ENCODE results near the gene PHGDH. TPM values are rescaled to one million over a fixed set of nuclear protein-coding genes. Genes with fewer than 3 reads are reported as not detected.
"Not testable (repeated sequence)": the region's sequence is repeated elsewhere in the genome, so short reads cannot be mapped to it uniquely, and the experiment has no call there.

PHGDH gene
- total and polyA plus RNA-seq, 5 donors, result 11.9 to 43.1 (median 20.3) TPM

DNA sequence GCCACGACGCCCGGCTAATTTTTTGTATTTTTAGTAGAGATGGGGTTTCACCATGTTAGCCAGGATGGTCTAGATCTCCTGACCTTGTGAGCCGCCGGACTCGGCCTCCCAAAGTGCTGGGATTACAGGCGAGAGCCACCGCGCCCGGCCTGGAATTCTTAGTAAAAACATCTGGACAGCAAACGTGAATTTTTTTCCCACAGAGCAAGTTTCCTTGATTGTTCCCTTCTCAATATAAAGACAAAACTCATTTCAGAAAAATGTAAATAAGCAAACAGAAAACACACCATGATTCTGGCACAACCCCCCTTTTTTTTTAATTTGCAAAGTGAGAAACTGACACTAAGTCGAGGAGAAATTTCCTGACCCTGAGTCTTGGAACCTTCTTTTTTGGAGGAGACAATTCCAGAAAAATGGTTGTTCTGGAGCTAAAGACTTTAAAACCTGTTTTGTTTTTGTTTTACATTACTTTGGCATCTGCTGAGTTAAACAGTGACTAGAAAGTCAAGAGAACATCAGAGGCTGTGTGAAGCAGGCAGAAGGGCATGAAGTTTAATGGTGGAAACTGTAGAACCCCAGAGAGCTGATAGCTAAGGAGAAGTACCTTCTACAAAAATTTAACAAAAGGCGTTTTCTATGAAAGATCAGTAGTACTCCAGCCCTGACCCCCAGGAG, 67.3 kb downstream of the PHGDH start:
- ATAC-seq, result no peak

GRCh38 chr1:119779869-119780356, 68.2 kb downstream of the PHGDH start:
- Histone ChIP-seq H3K4me3 (ENCODE audit: low read length) (no peak overlapping the region), H3K27me3 (ENCODE audit: control insufficient read depth, insufficient read depth) (no peaks in the 10 kb centered on the region), H3K4me1 (ENCODE audit: control insufficient read depth, insufficient read depth, low read length) (peaks cover 3% of the 10 kb centered on the region), H3K9me3 (ENCODE audit: control insufficient read depth, low read length) (no peaks in the 10 kb centered on the region), H3K27ac (ENCODE audit: low read length) (peak overlapping the region; percentile 14)
- intact Hi-C loops (cut with DNase I), result no loop called here
- DNase-seq (peak; percentile 30 to 69 (median 67)), ATAC-seq (peak; percentile 81 to 82)
- 15% methylated on average over 5 of the region's 5 CpGs for WGBS

More for the DNA sequence above, 67.3 kb downstream of the PHGDH start:
- no peak overlapping the region for H3K4me3 ChIP-seq (ENCODE audit: low read length)
- H3K9me3 ChIP-seq (ENCODE audit: control insufficient read depth, low read length), result no peaks in the 10 kb centered on the region
- no peak overlapping the region for H3K27ac ChIP-seq (ENCODE audit: low read length)
- intact Hi-C loops (cut with DNase I), result no loop called here
- H3K4me1 ChIP-seq (ENCODE audit: control insufficient read depth, insufficient read depth, low read length), result peaks cover 3% of the 10 kb centered on the region
- DNase-seq, result no peak
- WGBS, result 89% methylated on average over 13 of the region's 13 CpGs
- H3K27me3 ChIP-seq (ENCODE audit: control insufficient read depth, insufficient read depth), result no peaks in the 10 kb centered on the region

DNA sequence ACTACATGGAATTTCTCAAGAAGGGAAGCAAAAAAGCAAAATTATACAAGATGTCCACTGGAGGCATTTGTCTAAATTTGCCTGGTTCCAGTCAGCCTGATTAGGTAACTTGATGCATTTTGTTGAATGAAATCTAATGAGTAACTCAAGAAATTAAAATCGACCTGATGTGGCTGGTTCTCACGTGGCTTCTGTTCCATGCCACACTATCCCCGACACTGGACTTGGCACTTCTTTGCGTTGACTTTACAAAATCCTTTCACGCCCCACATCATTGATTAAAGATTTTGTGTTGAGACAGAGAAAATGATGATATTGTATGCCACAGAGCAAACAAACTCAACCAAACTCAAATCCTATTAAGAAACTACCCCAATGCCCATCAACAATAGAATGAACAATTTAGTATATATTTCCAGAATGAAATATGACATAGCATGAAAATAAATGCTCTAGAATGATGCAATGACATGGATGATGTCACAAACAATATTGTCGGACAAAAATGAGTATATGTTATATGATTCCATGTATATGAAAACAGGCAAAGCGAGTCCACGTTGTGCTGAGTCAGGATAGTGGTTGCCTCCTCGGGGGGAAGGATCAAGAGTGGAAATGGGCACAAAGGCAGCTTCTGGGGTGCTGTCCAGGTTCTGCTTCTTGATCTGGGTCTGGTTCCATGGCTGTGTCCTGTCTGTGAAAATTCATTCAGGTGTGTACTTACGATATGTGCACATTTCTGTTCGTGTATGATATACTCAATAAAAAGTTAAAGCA, 69.9 kb downstream of the PHGDH start:
- peaks cover 5% of the 10 kb centered on the region for H3K4me1 ChIP-seq (ENCODE audit: control insufficient read depth, insufficient read depth, low read length)
- intact Hi-C loops (cut with DNase I), result no loop called here
- no peaks in the 10 kb centered on the region for H3K27me3 ChIP-seq (ENCODE audit: control insufficient read depth, insufficient read depth)
- no peak overlapping the region for H3K27ac ChIP-seq (ENCODE audit: low read length)
- ATAC-seq (no peak), DNase-seq (no peak)
- 85% methylated on average over 11 of the region's 11 CpGs for WGBS
- H3K9me3 ChIP-seq (ENCODE audit: control insufficient read depth, low read length), result no peaks in the 10 kb centered on the region
- H3K4me3 ChIP-seq (ENCODE audit: low read length), result no peak overlapping the region

DNA sequence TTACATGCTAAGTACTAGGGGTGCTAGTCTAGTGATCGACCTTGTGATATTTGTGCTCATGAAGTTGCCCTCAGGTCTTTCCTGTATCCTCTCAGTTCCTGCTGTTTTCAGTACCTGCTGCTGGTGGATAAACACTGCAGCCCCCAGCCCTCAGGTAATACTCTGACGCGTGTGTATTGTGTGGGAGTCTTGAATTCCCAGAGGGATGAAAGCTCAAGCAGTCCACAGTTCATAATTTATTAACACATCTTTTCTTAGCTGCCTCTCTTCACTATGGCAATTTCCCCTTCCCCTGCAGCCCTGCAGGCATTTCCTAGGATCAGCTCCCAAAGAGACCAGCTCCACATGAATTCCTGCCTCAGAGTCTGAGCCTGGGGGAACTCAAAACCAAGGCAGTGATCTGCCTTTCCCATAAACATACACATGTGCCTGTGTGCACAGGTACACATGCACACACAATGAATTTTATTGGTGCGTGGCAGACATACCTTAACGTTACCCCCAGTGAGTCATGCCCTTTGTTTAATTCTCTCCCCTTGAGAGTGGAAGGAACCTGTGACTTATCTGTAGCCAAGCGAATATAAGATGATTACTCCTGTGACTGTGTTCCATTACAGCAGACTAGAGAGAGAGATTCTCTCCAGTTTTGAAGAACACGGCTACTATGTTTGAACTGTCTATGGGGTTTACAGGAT, 71.0 kb downstream of the PHGDH start:
- Histone ChIP-seq H3K4me3 (ENCODE audit: low read length) (no peak overlapping the region), H3K27me3 (ENCODE audit: control insufficient read depth, insufficient read depth) (no peaks in the 10 kb centered on the region), H3K27ac (ENCODE audit: low read length) (no peak overlapping the region), H3K9me3 (ENCODE audit: control insufficient read depth, low read length) (no peaks in the 10 kb centered on the region), H3K4me1 (ENCODE audit: control insufficient read depth, insufficient read depth, low read length) (peaks cover 5% of the 10 kb centered on the region)
- DNase-seq (no peak), ATAC-seq (no peak)
- intact Hi-C loops (cut with DNase I), result no loop called here
- 72% methylated on average over 7 of the region's 7 CpGs for WGBS

DNA sequence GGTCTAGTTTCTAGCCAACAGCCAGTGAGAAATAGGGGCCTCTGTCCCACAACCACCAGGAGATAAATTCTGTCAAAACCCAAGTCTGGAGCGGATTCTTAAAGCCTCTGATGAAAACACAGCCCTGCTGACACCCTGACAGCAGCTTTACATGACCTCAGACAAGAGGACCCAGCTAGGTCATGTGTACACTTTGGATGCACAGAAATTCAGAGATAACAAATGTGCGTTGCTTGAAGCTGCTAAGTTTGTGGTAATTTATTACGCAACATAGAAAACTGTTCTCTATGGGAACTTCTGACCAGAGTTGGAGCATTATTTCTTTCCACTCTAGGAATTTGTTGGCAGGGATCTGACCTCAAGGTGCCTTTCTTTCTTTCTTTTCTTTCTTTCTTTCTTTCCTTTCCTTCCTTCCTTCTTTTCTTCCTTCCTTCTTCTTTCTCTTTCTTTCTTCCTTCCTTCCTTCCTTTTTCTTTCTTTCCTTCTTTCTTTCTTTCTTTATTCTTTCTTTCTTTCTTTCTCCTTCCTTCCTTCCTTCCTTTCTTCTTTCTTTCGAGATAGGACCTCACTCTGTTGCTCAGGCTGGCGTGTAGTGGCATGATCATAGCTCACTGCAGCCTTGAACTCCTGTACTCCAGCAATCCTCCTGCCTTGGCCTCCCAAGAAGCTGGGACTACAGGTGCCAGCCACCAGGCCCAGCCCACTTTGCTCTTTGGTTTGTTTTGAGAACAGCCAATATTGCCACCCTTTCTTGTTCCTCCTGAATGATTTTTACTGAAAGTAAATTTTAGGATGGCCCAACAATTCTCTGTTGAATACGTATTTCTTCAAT, 71.8 kb downstream of the PHGDH start:
- 64% methylated on average over 6 of the region's 6 CpGs for WGBS
- no peaks in the 10 kb centered on the region for H3K9me3 ChIP-seq (ENCODE audit: control insufficient read depth, low read length)

DNA sequence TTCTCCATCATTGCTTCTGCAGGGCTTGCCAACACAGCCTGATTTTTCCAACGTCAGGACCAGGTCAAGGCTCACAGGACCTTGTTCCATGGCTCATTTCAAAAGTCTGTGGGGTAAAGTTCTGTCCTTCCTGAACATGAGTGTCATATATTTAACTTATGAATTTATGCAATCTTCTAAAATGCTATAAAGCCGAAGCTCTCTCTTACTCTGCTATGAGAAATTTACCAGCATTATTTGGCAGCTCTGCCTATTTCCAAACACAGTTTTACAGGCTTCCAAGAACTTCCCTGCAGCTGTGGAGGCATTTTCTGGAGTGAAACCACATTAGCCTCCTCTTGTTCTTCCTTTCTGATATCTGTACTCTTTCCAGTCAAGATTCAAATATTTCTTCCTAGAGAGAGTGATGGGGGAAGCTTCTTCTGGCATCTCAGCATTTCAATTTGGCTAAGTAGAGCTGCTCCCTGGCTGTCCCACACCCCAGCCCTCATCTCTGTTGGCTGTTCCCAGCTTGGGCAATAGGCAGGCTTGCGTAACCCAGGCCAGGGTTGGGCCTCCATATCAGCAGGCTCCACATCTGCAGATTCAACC, 72.6 kb downstream of the PHGDH start:
- Histone ChIP-seq H3K4me1 (ENCODE audit: control insufficient read depth, insufficient read depth, low read length) (peaks cover 5% of the 10 kb centered on the region), H3K27me3 (ENCODE audit: control insufficient read depth, insufficient read depth) (no peaks in the 10 kb centered on the region), H3K9me3 (ENCODE audit: control insufficient read depth, low read length) (no peaks in the 10 kb centered on the region), H3K27ac (ENCODE audit: low read length) (peak overlapping the region; percentile 45), H3K4me3 (ENCODE audit: low read length) (no peak overlapping the region)
- intact Hi-C loops (cut with DNase I), result no loop called here
- ATAC-seq (peak; percentile 87 to 94), DNase-seq (peak; percentile 82 to 90 (median 84))
- WGBS, result 54% methylated on average over 3 of the region's 3 CpGs

More for the DNA sequence above, 71.8 kb downstream of the PHGDH start:
- ATAC-seq (peak; percentile 7 to 25), DNase-seq (no peak)
- peak overlapping the region; percentile 45 for H3K27ac ChIP-seq (ENCODE audit: low read length)
- intact Hi-C loops (cut with DNase I), result no loop called here
- H3K27me3 ChIP-seq (ENCODE audit: control insufficient read depth, insufficient read depth), result no peaks in the 10 kb centered on the region
- no peak overlapping the region for H3K4me3 ChIP-seq (ENCODE audit: low read length)
- H3K4me1 ChIP-seq (ENCODE audit: control insufficient read depth, insufficient read depth, low read length), result peaks cover 5% of the 10 kb centered on the region

DNA sequence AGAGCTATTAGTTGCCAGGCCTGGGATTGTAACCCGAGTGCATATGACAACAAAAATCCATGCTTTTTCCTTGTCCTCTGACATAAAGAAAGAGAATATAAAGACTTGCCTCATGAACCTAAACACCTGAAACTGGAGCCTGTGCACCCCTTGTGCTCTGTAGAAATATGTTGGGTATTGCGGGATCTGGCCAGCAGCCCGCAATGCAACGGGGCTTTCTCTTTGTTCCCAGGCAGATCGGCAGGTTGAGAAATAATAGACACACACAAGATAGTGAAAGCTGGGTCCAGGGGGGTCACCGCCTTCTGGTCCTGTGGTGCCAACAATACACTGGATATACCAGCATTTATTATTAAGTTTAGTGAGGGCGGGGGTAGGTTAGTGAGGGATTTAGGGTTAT, 74.3 kb downstream of the PHGDH start:
- H3K4me3 ChIP-seq (ENCODE audit: low read length); H3K27ac ChIP-seq (ENCODE audit: low read length); ATAC-seq; H3K4me1 ChIP-seq (ENCODE audit: control insufficient read depth, insufficient read depth, low read length); H3K27me3 ChIP-seq (ENCODE audit: control insufficient read depth, insufficient read depth); intact Hi-C loops (cut with DNase I); DNase-seq; H3K9me3 ChIP-seq (ENCODE audit: control insufficient read depth, low read length): not testable (repeated sequence)
- 87% methylated on average over 7 of the region's 7 CpGs for WGBS

DNA sequence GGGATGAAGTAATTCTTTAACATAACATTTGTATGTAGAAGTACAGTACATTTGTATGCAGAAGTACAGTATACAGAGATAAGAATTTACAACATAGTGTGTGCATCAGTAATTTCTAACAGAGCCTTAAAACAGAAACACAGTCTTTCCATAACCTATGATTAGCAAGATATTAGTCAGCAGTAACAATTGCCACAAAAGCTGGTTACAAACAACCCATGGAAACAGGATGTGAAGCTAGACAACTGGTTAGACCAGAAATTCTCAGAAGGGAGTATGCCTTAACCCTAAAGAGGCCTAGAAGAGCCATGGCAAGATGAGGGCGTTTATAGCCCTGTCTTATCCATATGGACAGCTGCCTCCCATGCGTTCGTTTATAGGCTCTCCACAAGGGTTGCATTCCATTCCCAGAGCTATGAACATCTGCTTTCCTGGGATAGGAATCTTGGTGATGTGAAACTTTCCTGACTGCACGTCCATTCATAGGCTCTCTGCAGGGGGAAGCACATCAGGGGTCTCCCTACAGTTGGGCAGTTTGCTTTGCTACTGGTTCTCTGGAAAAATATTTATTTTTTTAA, 74.8 kb downstream of the PHGDH start:
- H3K9me3 ChIP-seq (ENCODE audit: control insufficient read depth, low read length); H3K27me3 ChIP-seq (ENCODE audit: control insufficient read depth, insufficient read depth); intact Hi-C loops (cut with DNase I); H3K4me3 ChIP-seq (ENCODE audit: low read length); H3K4me1 ChIP-seq (ENCODE audit: control insufficient read depth, insufficient read depth, low read length); DNase-seq; H3K27ac ChIP-seq (ENCODE audit: low read length); ATAC-seq: not testable (repeated sequence)
- WGBS, result 74% methylated on average over 4 of the region's 4 CpGs

DNA sequence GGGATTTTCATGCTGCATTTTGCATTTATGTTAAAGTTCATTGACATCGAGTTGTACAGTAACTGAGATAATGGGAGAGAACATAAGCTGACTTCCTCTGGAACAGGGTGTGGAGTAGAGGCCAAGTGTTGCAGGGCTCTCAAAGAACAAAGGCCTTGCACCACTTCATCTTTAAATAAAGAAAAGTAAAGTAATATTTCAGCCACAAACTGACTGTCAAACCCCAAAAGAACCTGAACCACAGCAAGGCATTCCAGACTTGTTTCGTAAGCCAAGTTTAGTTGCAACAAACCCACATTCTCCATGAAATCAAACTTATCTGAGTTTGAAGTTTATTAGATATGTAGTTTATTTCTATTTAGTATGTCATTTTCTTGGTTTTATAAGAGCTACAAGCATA, 76.0 kb downstream of the PHGDH start:
- ATAC-seq, result no peak
- H3K27me3 ChIP-seq (ENCODE audit: control insufficient read depth, insufficient read depth), result no peaks in the 10 kb centered on the region
- WGBS, result 46% methylated on average over 2 of the region's 2 CpGs
- intact Hi-C loops (cut with DNase I), result no loop called here
- H3K9me3 ChIP-seq (ENCODE audit: control insufficient read depth, low read length), result no peaks in the 10 kb centered on the region
- peaks cover 5% of the 10 kb centered on the region for H3K4me1 ChIP-seq (ENCODE audit: control insufficient read depth, insufficient read depth, low read length)
- no peak for DNase-seq
- no peak overlapping the region for H3K4me3 ChIP-seq (ENCODE audit: low read length)
- no peak overlapping the region for H3K27ac ChIP-seq (ENCODE audit: low read length)
